Suprapubic skin (tissue), 4 donors: ENCODE results near the gene CHST7.

Experiments
- EP300 ChIP-seq: sonication (generic); formaldehyde crosslinking; IDR thresholded peaks from one replicate; pipeline ENCODE4 v1.6.1; 2017; ENCODE audit warnings: antibody characterized with exemption
- POLR2A ChIP-seq, 2 donors: fragments of 450-650 bp; IDR thresholded peaks; one replicate each; pipeline ENCODE4 v1.6.1; 2017; ENCODE audit warnings: antibody characterized with exemption in 2 of 2, mild to moderate bottlenecking in 2 of 2, moderate library complexity in 2 of 2
- POLR2AphosphoS5 ChIP-seq, 3 donors: sonication (generic); formaldehyde crosslinking; IDR thresholded peaks; one replicate each; pipeline ENCODE4 v1.6.1; 2017; ENCODE audit warnings: antibody characterized with exemption in 3 of 3
- TF ChIP-seq, protein P1 (sequence below), 2 donors: fragments of 200-600 bp in 1 of 2; fragments of 450-650 bp in 1 of 2; sonication (generic) in 1 of 2; IDR thresholded peaks; one replicate each; pipeline ENCODE4 v1.5.1; 2016 to 2019; ENCODE audit warnings: antibody characterized with exemption in 2 of 2, mild to moderate bottlenecking in 1 of 2, moderate library complexity in 1 of 2

DNA sequence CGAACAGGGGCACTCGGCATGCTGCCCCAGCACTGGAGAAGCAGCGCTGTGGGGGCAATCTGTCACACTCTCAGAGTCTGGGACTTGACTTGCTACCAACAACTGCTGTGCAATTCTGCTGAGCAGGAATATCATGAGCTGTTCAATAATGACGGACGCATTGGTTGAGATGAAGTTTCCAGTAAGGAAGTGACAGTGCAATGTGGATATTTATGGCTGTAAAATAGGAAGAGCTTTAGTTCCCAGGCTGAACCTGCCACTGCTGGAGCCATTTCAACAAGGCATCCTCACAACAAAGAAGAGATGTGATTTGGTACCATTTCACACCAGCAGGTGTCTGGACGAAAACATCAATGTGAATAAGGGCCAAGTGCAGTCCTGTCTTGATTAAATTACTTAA, 24.2 kb downstream of the CHST7 start:
- TF ChIP-seq, protein P1, sequence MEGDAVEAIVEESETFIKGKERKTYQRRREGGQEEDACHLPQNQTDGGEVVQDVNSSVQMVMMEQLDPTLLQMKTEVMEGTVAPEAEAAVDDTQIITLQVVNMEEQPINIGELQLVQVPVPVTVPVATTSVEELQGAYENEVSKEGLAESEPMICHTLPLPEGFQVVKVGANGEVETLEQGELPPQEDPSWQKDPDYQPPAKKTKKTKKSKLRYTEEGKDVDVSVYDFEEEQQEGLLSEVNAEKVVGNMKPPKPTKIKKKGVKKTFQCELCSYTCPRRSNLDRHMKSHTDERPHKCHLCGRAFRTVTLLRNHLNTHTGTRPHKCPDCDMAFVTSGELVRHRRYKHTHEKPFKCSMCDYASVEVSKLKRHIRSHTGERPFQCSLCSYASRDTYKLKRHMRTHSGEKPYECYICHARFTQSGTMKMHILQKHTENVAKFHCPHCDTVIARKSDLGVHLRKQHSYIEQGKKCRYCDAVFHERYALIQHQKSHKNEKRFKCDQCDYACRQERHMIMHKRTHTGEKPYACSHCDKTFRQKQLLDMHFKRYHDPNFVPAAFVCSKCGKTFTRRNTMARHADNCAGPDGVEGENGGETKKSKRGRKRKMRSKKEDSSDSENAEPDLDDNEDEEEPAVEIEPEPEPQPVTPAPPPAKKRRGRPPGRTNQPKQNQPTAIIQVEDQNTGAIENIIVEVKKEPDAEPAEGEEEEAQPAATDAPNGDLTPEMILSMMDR (IDR thresholded peaks at IDR 0.05) = no peak
- TF ChIP-seq EP300 (no peak), POLR2A (IDR thresholded peaks at IDR 0.05) (no peak), POLR2AphosphoS5 (IDR thresholded peaks at IDR 0.05) (no peak)
